GM15510 (cell line): ENCODE results near the gene SLC25A19.

Experiments used
- POLR2A ChIP-seq: IDR thresholded peaks from 3 replicates; pipeline ENCODE4 v1.6.1; 2011; ENCODE audit warnings: borderline replicate concordance; ENCODE audit not compliant: insufficient read length; ENCODE audit errors: extremely low read depth

The SLC25A19 gene

DNA sequence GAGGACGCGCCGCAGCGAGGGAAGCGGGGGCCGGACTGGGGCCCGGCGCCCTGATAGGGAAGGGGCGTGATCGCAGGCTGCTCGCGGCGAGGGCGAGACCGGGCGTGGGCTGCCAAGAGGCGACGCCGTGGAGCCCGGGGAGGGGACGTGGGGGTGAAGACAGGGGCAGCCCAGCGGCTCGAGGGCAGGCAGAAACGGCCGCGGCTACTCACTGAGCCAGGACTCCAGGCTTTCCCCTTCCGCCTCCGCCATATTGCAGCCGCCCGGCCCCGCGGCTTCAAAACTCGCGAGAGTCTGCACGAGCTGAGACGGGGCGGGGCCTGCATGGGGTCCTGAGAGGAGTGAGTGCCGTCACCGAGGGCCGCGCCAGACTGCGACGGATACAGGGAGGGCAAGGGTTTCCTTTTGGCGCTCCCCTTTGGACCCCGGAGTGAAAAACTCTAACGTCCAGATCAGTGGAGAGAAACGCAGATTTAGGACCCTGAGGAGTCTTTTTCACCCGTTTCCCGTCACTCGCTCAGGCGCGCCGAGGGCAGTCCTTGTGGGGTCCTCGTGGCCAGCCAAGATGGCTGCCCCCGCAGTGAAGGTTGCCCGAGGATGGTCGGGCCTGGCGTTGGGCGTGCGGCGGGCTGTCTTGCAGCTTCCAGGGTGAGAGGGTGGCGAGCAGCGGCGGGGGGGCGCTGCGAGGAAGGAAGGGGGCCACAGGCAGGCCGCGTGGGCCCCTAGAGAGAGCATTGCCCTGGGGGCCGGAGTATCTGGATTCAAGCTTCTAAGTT lies 27.7 kb downstream of the SLC25A19 start, which contains the start of the genes GGA3 and MRPS7:
GGA3 (minus strand) TSS at position 271 of the 776 bp plus-strand sequence; CDS start at position 252, 19 bp downstream.
MRPS7 (plus strand) TSS at position 544 of the 776 bp plus-strand sequence; CDS start at position 566, 22 bp downstream.
- peak; percentile 80 for TF ChIP-seq POLR2A

- no peak for TF ChIP-seq POLR2A
Observed at GRCh38 chr17:75260641-75261335, 28.4 kb downstream of the SLC25A19 start.

GRCh38 chr17:75252039-75252816 lies 37.0 kb downstream of the SLC25A19 start:
- no peak for TF ChIP-seq POLR2A

DNA sequence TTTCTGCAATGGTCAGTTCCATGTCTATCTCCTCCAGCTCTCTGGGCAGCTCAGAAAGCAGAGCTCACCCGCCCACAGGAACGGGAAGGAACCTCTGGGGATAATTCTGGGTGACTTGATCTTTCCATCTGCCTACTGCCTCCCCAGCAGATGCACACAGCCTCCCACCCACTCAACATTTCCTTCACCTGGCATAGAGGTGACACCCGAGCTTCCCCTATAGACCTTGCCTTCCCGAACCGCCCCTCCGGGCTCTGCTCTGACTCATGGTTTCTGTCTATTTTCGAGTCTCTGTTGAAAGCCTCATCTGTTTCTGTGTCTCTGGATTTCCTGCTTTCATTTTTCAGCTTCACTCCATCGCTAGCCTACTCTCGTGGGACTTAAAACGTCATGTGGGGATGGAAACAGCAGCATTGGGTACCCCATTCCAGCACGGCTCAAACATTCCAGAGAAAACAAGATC lies 39.2 kb downstream of the SLC25A19 start:
- TF ChIP-seq POLR2A = no peak

- TF ChIP-seq POLR2A = no peak
Observed at GRCh38 chr17:75249564-75249963, 39.7 kb downstream of the SLC25A19 start.

- no peak for TF ChIP-seq POLR2A
Observed at GRCh38 chr17:75246404-75246803, 42.8 kb downstream of the SLC25A19 start.

DNA sequence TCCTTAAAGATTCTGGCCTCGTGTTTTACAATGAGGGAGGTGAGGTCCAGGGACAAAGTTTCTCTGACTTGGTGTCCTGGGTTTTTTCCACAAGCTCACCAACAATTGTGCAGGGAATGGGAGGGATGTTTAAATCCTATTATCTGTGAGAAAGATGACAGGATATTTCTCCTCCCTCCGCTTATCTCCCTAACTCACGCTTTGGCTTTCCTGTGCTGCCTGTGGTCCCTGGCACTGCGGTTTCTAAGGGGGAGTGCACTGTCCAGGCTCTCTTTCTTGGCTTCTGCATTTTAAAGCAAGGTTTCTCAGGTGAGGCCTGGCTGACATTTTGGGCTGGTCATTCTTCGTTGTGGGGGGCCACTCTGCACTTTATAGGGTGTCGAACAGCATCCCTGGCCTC lies 44.2 kb downstream of the SLC25A19 start:
- no peak for TF ChIP-seq POLR2A

- no peak for TF ChIP-seq POLR2A
Observed at GRCh38 chr17:75244133-75244866, 44.9 kb downstream of the SLC25A19 start.

DNA sequence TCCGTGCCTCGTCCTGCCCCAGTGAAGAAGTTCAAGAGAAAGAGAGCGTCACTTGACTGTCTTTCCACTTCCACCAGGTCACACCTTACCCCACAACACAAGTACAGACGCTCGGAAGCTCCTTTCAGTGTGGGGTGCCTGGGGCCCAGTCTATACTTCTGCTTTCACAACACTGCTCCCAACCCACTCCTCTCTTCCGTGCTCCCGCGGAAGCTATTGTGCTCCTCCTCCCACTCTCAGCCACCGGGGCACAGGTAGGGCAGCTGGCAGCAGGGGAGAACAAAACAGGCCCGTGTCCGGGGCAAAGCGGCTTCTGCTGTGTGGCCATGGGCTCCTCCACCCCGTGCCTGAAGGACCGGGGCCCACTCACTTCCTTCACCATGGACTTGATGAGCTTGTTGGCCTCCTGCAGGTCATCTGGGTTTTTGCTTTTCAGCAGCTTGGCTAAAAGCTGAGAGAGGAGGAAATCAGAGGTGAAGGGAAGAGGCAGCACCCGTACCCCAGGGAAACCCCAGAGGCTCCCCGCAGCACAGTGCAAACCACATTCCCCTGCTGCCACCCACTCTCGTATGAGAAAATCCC lies 46.7 kb downstream of the SLC25A19 start:
- no peak for TF ChIP-seq POLR2A

- no peak for TF ChIP-seq POLR2A
Observed at GRCh38 chr17:75241996-75242460, 47.2 kb downstream of the SLC25A19 start.

DNA sequence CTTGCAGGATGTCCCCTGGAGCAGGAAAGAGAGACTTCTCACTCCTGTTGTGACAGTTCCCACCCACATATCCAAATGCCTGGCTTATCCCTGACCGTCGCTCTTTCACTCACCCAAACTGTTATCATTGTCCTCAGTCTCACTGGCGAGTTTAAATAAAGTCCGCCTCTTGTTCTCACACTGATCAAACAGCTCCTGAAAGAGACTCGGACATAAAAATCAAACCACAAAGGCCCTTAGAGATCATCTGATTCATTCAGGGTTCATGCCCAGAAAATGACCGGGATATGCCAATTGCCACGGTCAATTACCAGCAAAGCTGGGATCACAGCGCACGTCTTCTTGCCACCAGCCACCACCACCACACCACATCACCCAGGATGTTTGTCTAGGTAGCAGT lies 47.7 kb downstream of the SLC25A19 start:
- TF ChIP-seq POLR2A = no peak

DNA sequence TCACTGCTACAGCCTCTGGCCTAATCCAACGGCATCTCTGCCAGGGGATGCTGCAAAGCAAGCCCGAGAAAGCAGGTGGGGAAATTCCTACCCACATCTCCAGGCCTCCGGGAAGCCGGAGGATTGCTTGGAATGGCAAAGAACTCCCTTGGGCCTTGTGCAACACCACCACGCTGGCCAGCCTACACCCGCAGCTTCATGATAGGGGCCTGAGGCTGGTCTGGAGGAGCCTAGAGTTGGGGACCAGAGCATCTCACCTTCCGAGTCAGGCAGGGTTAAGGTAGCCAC lies 48.1 kb downstream of the SLC25A19 start:
- TF ChIP-seq POLR2A = no peak

DNA sequence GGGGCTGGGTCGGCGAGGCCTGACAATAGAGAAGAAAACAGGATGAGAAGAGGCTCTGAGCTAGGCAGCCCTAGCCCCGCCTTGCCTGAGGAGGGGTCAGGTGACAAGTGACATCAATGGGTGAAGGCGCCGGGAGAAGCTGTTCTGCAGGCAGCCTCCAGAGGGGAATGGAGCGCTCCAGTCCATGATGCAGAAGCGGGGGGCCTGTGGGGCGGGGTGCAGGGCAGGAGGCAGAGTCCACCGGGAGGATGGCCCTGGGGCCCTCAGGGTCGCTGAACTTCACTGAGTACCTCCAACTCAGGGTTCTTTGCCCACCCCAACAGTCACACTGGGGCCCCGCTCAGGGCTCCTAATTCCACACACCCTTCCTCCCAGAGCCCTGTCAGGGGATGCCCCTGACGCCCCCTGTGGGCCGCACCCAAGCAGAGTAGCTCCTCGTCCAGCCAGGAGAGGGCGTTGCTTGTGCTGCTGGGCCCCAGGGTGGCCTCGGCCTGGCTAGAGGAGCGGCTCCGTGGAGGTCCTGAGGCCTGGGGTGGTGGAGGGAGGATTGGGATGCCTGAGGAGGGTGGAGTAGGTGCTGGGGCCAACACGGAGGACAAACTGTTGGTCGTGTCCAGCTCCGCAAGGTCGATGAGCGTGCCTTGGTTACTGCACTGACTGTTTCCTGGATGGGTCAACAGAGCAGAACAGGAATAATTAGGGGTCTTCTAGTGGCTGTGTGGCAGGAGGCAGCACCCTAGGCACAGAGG lies 48.7 kb downstream of the SLC25A19 start:
- TF ChIP-seq POLR2A = no peak
